ENCODE results near the gene LCLAT1.
A peak's percentile ranks its signal among the peaks of the same experiment; 100 is the strongest.
"Not testable (repeated sequence)": the region's sequence is repeated elsewhere in the genome, so short reads cannot be mapped to it uniquely, and the experiment has no call there.

Gene LCLAT1

GRCh38 chr2:30612371-30612770 is 165.3 kb downstream of the LCLAT1 start:
- DNase-seq, result no peak

DNA sequence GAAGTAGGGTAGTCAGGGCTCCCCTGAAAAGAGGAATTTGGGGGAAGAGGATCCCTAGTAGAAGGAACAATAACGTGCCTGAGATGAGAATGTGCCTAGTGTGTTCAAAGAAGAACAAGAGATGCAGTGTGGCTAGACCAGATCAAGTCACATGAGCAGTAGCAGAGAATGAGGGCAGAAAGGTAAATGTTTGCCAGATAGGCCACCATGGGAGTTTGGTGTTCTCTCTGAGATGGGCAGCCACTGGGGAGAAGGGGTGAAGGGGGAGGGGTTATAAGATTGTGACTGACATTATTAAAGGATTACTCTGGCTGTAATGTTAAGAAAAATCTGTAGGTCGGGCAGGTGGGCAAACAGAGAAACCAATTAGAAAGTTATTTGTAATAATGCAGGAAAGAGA is 166.0 kb downstream of the LCLAT1 start:
- DNase-seq, result no peak

GRCh38 chr2:30614227-30614626 is 167.2 kb downstream of the LCLAT1 start:
- DNase-seq, result not testable (repeated sequence)

DNA sequence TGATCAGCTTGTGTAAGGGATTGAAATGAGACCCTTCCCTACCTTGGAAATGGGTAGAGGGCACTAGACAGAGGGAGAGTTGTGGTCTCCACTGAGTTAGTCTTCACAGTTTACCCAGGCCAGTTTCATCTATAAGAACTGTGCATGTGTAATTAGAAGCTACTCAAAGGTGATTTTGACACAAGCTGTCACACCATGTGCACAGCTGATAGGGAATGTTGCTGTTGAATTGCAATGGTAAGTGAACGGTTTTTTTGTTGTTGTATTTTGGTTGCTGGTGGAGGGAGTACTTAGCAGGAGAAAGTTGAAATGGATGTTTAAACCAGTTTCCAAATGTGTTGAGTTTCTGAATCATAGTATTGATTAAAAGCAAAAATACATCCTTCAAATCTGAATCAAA is 168.9 kb downstream of the LCLAT1 start:
- no peak for DNase-seq

- no peak for DNase-seq
These were observed 173.1 kb downstream of the LCLAT1 start for GRCh38 chr2:30620102-30620501.

DNA sequence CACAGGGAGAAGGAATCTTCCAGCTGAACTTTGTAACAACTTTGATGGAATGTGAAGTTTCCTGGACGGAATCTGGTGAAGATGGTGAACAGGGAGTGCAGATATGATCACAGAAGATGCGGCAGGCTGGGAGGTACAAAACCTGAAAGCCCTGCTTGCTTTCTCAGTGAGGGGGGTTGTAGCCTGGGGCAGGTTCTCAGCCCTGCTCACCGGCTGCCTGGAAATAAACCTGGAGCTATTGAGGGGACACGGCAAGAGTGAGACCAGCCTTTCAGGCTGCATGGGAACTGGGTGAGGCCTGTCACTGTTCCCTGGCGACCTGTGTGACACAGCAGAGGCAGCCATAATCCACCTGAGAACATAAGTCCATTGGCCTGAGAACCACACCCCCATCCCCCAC is 174.8 kb downstream of the LCLAT1 start:
- DNase-seq, result no peak

DNA sequence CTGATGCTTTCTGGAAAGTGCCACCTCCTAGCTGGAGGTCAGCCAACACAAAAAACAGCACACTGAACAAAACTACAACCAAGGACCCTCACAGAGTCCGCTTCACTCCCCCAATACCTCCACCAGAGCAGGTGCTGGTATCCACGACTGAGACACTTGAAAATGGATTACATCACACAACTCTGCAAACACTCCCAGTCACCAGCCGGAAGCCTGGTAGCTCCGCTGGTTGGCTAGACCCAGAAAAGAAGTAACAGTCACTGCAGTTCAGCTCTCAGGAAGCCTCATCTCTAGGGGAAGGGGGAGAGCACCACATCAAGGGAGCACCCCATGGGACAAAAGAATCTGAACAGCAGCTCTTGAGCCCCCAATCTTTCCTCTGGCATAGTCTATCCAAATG is 175.4 kb downstream of the LCLAT1 start:
- no peak for DNase-seq

DNA sequence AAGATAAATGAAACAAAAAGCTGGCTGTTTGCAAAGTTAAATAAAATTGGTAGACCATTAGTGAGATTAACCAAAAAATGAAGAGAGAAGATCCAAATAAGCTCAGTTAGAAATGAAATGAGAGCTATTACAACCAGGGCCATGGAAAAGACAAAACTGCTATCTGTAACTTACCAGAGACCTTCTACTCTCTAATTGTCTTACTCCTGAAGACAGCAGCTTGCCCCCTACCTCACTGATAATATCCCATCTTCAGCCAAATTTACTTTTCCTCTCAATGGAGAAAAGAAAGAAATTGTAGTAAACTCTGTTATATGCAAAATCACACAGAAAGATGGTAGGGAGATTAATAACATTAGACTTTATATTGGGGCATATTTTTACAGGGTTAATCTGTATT is 178.2 kb downstream of the LCLAT1 start:
- no peak for DNase-seq

DNA sequence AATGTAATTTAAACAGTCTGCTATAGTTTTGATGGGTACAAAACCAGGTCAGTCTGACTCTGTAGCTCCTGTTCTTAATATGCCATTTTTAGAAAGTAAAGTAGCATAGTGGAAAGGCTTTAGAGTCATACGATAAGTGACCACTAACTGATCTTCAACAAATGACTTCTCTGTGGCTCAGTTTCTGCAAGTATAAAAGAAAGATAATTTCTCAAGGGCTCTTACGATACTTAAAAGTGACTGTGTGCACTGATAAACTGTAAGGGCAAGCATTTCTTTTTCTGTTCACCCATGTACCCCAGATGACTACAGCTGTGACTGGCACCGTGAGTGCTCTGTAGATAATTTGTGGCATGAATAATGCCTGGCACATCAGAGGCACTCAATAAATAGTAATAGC is 178.7 kb downstream of the LCLAT1 start:
- DNase-seq, result no peak

DNA sequence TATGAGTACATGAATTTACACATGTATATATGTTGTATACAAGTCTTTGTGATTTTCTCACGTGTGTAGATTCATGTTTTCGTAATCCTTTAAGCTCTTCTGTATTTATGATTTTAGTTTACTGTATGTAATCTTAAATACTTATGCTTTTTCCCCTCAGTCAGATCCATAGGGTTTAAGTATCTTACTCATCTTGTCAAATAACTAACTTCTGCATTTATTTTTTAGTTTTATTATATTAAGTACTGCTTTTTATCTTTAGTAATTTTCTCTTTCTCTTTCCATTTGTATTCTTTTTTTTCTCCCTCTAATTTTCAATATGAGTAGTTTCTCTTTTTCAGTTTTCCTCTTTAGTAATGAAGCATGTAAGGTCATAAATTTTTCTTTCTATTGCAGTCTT is 179.4 kb downstream of the LCLAT1 start:
- DNase-seq, result no peak

DNA sequence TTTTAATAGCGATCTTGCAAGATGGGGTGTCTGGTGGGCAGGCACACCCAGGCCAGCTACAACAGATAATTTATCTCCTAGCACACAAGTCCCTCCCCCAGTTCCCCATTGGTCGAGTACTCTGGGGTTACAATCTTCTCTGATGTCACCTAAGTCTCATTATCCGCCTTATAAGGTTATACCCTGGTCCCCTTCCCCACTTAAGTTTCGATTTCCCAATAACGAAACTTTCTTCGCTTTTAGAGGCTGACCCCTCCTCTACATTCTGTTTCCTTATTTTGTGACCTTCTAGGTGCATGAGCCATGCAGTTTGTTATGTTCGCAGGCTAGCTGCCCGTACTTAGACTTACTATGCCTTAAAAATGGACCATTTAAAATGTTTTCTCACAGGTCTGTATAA is 180.1 kb downstream of the LCLAT1 start:
- no peak for DNase-seq

DNA sequence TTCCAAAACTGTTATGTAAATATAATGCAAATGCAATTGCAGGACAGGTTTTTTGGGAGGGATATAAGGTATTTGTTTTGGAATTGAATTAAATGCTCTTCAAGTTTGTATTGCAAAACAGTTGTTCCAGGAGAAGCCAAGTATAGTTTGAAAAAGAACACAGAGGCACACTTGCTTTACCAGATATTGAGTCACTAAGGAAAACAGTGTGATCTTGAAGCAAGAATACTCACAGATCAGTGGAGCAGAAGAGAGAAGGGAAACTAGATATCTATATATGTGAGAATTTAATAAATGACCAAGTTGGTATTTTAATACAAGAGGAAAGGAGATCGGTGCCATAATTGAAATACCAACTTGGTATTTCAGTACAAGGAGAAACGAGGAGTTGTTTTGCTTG is 181.3 kb downstream of the LCLAT1 start:
- no peak for DNase-seq

- peak; percentile 57 for DNase-seq
These were observed 182.8 kb downstream of the LCLAT1 start for GRCh38 chr2:30629866-30630265.

DNA sequence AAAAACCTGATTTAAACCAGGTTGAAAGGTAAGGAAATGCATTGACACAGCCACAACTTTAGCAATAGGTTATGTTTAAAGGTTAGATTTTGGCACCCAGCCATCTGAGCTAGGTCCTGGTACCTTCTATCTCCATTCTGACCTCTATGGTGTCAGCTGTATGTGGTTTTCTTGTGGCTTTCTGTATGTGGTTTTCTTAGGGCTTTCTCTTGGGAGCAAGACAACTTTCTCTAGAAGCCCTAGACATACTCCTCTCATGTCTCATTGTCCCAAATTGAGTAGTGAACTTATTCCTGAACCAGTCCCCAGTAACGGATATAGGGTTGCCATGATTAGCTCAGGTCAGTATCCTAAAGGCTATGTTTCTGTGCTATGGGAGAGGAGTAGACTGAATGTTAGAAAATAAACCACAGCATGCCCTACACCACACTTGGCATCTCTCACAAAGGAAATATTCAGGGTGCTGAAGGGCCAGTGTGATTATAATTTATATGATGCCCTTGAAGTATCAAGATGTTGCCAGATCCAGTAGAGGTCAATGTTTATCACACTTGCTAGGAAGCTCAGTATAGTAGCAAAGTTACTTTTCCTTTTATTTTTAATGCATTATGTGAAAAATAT is 184.1 kb downstream of the LCLAT1 start:
- no peak for DNase-seq

- DNase-seq, result no peak
These were observed 186.0 kb downstream of the LCLAT1 start for GRCh38 chr2:30633039-30633438.

DNA sequence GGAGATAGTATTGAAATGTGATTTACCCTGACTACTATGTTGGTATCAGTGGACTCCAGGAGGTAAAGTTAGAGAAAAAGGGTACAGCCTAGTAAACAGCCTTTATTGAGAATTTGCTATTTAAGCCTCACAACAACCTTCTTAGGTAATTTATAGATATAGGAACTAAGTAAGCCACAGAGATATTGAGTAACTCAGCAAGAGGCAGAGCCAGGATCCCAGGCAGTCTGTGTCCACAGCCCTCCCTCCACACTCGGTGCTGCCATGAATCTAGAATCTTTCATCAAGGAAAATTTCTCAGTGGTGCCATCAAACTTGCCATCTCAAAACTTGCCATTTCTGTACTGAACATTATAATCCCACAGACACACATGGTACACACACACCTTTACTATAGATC is 189.3 kb downstream of the LCLAT1 start:
- DNase-seq, result no peak

DNA sequence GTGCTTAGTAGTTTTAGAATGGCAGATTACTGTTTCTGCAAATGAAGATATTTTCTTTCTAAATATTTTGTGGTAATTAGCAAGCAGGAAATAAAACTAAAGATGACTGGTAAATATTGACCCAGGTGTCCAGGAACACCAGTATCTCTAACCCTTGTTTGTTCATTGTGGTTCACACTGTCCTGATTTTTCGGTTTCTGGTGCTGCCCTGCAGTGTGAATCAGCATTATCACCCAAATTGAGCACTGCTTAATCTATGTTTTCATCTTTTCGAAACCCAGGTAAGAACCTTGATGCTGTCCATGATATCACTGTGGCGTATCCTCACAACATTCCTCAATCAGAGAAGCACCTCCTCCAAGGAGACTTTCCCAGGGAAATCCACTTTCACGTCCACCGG is 192.8 kb downstream of the LCLAT1 start:
- no peak for DNase-seq

DNA sequence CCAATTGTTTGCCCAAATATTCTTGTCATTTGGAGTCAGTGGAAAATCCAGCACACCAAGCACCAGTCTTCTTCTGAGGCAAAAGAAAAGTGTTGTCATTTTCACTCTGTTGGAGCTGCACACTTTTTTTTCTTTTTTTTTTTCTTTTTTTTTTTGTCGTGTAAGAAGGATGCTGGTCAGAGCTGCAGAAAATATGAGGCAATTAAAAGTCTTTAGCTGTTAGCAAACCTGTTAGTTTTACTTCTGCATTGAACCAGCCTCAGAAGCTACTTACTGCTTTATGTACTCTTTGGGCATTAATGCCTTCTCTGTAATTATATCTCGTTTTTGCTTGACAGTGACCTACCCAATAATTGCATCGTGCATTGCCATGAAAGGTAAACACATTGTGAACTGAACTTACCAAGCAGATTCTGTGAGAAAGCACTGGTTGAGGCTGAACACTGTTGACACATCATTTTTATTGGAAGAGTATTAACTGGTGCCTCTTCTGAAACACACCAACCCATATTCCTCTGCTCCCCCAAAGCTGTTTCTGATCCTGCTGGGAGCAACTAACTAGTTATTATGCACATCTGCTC is 194.8 kb downstream of the LCLAT1 start:
- no peak for DNase-seq

DNA sequence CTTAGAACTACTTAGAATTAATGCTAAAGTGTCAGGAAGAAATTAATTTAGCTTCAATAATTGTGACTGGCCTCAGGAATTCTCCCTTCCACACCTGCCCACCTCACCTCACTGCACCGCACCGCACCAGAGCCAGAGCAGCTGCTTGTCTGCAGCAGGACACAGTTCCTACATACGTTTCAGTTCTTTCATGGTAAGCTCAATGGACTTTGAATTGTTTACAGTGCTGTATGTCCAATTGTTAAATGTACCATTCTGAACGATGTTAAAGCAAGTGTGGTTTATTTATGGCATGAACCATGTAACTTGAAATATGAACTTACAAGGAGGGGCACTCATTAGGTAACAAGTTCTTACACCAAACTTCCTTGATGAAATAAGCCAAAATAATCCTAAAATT is 196.0 kb downstream of the LCLAT1 start:
- DNase-seq, result not testable (repeated sequence)

DNA sequence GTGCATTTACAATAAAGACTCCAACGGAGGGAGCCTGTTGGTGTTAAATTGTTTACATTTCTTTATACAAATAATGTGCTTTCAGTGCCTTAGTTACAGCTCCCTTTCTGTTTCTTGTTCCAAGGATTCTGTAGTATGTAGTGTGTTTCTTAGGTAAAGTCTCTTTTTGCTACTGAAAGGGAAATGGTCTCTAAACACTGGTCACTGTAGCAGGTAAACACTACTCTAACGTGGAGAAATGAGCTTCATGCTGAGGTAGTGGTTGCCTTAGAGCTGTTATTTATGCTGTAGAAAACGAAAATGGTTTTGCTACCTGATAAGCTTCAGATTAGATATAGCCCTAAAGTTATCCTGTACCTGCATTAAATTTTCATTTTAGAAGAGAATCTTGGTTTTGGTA is 196.6 kb downstream of the LCLAT1 start:
- no peak for DNase-seq

DNA sequence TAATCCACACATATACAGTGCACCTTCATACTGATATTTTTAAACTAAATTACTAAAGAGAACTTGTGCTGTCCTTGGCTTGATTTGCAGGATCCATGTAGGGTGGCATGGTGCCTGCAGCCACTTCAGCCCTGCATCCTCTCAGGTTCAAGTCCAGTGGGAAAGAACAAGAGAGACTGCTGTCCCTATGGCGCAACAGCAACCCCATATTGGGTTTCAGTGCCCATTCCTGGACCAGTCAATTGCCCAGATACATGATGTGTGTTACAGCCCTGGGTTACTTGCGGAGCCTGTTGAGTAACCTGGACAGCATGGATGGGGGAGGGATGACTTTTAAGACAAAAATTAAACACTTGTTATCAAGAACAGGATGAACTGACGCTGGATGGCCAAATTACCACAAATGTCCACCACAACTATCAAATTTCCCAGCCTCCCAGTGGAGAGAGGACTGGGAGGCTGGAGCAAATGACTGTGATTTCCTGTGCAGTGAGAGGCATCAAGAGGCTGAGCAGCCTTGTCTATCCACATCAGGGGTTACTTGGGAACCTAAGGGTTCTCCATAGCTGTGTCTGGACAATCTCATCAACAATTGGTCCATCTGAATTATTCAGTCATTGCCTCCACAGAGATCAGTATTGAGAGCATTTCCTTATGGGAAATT is 198.2 kb downstream of the LCLAT1 start:
- no peak for DNase-seq

DNA sequence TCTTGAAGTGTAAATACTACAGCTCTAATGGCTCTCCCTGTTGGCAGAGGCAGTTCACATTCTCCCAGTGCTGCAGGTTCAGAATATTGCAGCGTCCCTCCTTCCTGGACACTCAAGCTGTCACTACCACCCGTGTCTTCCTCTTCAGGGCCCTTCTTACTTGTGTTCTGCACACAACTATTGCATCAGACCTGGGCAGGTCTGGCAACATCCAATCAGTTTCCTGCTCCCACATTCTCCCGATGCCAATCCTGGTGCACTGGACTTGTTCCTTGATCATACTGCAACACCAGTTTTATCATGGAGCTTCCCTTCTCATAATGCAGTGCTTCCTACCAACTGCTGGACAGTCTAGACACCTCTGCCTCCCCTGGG is 198.7 kb downstream of the LCLAT1 start:
- no peak for DNase-seq

DNA sequence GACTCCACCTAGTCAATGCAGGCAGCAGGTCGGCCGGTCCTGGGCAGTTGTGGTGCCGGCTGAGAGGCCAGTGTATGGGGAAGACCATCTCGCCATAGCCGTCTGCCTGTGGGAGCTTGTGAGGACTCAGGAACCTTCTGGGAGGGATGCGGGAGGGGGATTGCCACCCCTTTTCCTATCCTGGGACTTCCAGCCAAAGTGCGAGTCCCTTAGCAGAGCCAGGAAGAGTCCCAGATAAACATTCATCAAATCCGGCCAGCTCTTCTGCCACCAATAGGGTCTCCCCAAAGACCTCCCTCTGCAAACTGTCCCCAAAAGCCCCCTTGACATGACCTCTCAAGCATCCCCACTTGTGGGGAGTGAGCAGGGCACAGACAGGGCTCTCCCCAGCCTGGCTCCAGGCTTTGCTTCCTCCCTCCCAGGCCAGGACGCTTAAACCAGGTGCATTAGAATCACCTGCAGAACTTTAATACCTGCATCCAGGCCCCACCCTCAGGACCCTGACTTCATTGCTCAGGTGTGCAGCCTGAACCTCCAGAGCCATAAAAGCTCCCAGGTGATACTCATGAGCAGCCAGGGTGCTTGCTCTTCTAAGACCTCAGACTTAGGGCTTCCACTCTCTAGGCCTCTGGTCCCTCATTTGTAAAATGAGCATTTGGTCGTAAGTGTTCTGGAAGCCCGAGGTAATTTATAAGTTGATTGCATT is 200.9 kb downstream of the LCLAT1 start:
- no peak for DNase-seq

DNA sequence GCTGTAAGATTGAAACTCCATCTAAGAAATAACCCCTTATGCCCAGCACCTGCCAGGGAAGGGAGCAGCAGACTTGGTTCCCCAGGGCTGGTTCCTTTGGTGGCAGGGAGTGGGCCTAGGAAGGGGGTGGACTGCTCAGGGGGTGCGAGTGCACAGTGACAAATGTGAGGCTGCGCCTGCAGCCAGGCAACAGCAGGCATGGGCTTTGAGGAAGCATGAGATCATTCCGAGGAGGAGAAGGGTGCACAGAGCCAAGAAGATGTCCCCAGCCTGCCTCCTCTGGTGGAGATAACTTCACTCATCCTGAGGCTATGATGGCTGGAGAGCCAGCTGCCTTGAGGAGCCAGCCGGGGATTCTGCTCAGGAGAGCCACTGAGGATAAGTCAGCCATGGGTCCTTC is 202.2 kb downstream of the LCLAT1 start:
- DNase-seq, result no peak

Measured in HCEC 1CT (cell line).